ENCODE measurements around the gene SCAF4.
"Not testable (repeated sequence)": the region's sequence is repeated elsewhere in the genome, so short reads cannot be mapped to it uniquely, and the experiment has no call there.

The SCAF4 gene

GRCh38 chr21:31668651-31669491 is 63.0 kb downstream of the SCAF4 start:
- no peak for DNase-seq

GRCh38 chr21:31667639-31668038 is 64.3 kb downstream of the SCAF4 start:
- no peak for DNase-seq

- DNase-seq = no peak
Measured at GRCh38 chr21:31667132-31667531, 64.8 kb downstream of the SCAF4 start.

- DNase-seq = no peak
Measured at GRCh38 chr21:31666445-31667010, 65.4 kb downstream of the SCAF4 start.

- DNase-seq = not testable (repeated sequence)
Measured at GRCh38 chr21:31665869-31666268, 66.0 kb downstream of the SCAF4 start.

- no peak for DNase-seq
Measured at GRCh38 chr21:31665397-31665796, 66.5 kb downstream of the SCAF4 start.

GRCh38 chr21:31663584-31664249 is 68.2 kb downstream of the SCAF4 start:
- DNase-seq = no peak

- DNase-seq = no peak
Measured at GRCh38 chr21:31660591-31660990, 71.3 kb downstream of the SCAF4 start.

- DNase-seq = no peak
Measured at GRCh38 chr21:31660259-31660565, 71.7 kb downstream of the SCAF4 start.

GRCh38 chr21:31659536-31660258 is 72.2 kb downstream of the SCAF4 start, which contains the start of gene SOD1:
Gene SOD1 (plus strand): TSS chr21:31659693. CDS start chr21:31659770, 77 bp downstream.
- DNase-seq = peak; percentile 67

- no peak for DNase-seq
Measured at GRCh38 chr21:31659286-31659535, 72.7 kb downstream of the SCAF4 start.

GRCh38 chr21:31658053-31658452 is 73.9 kb downstream of the SCAF4 start:
- DNase-seq = no peak

- no peak for DNase-seq
Measured at GRCh38 chr21:31656199-31657095, 75.5 kb downstream of the SCAF4 start.

- DNase-seq = not testable (repeated sequence)
Measured at GRCh38 chr21:31654821-31655580, 76.9 kb downstream of the SCAF4 start.

- DNase-seq = no peak
Measured at GRCh38 chr21:31654340-31654739, 77.6 kb downstream of the SCAF4 start.

GRCh38 chr21:31651491-31651890 is 80.4 kb downstream of the SCAF4 start:
- DNase-seq = not testable (repeated sequence)

- DNase-seq = no peak
Measured at GRCh38 chr21:31650930-31651329, 81.0 kb downstream of the SCAF4 start.

GRCh38 chr21:31647650-31648049 is 84.3 kb downstream of the SCAF4 start:
- no peak for DNase-seq

GRCh38 chr21:31644643-31645042 is 87.3 kb downstream of the SCAF4 start:
- no peak for DNase-seq

GRCh38 chr21:31641416-31641922 is 90.4 kb downstream of the SCAF4 start:
- no peak for DNase-seq

- no peak for DNase-seq
Measured at GRCh38 chr21:31636874-31637273, 95.0 kb downstream of the SCAF4 start.

- no peak for DNase-seq
Measured at GRCh38 chr21:31634993-31635392, 96.9 kb downstream of the SCAF4 start.
